ENCODE results near the gene IMMP2L.

Gene IMMP2L

GRCh38 chr7:110774071-110774470, 788.2 kb downstream of the IMMP2L start:
- Histone ChIP-seq H3K27ac (ENCODE audit: low read length) (no peak overlapping the region), H3K4me1 (ENCODE audit: control insufficient read depth in 1 of 2, insufficient read depth in 2 of 2, low read length in 2 of 2) (no peaks in the 10 kb centered on the region), H3K9me3 (ENCODE audit: control insufficient read depth in 1 of 2, low read length in 2 of 2) (no peaks in the 10 kb centered on the region), H3K27me3 (ENCODE audit: low read depth, low read length) (no peaks in the 10 kb centered on the region), H3K36me3 (ENCODE audit: control insufficient read depth in 1 of 2, insufficient read depth in 2 of 2, low read length in 2 of 2) (no peaks in the 10 kb centered on the region), H3K4me3 (ENCODE audit: low read depth in 1 of 2, low read length in 2 of 2) (no peak overlapping the region)

- H3K4me1 ChIP-seq (ENCODE audit: control insufficient read depth in 1 of 2, insufficient read depth in 2 of 2, low read length in 2 of 2), result no peaks in the 10 kb centered on the region
- H3K4me3 ChIP-seq (ENCODE audit: low read depth in 1 of 2, low read length in 2 of 2), result no peak overlapping the region
- no peak overlapping the region for H3K27ac ChIP-seq (ENCODE audit: low read length)
- no peaks in the 10 kb centered on the region for H3K9me3 ChIP-seq (ENCODE audit: control insufficient read depth in 1 of 2, low read length in 2 of 2)
- no peaks in the 10 kb centered on the region for H3K36me3 ChIP-seq (ENCODE audit: control insufficient read depth in 1 of 2, insufficient read depth in 2 of 2, low read length in 2 of 2)
- H3K27me3 ChIP-seq (ENCODE audit: low read depth, low read length), result no peaks in the 10 kb centered on the region
These were observed 789.7 kb downstream of the IMMP2L start for GRCh38 chr7:110772615-110773014.

- Histone ChIP-seq H3K4me1 (ENCODE audit: control insufficient read depth in 1 of 2, insufficient read depth in 2 of 2, low read length in 2 of 2) (no peaks in the 10 kb centered on the region), H3K36me3 (ENCODE audit: control insufficient read depth in 1 of 2, insufficient read depth in 2 of 2, low read length in 2 of 2) (no peaks in the 10 kb centered on the region), H3K9me3 (ENCODE audit: control insufficient read depth in 1 of 2, low read length in 2 of 2) (no peaks in the 10 kb centered on the region), H3K27me3 (ENCODE audit: low read depth, low read length) (no peaks in the 10 kb centered on the region), H3K27ac (ENCODE audit: low read length) (no peak overlapping the region), H3K4me3 (ENCODE audit: low read depth in 1 of 2, low read length in 2 of 2) (no peak overlapping the region)
These were observed 790.6 kb downstream of the IMMP2L start for GRCh38 chr7:110771717-110772116.

DNA sequence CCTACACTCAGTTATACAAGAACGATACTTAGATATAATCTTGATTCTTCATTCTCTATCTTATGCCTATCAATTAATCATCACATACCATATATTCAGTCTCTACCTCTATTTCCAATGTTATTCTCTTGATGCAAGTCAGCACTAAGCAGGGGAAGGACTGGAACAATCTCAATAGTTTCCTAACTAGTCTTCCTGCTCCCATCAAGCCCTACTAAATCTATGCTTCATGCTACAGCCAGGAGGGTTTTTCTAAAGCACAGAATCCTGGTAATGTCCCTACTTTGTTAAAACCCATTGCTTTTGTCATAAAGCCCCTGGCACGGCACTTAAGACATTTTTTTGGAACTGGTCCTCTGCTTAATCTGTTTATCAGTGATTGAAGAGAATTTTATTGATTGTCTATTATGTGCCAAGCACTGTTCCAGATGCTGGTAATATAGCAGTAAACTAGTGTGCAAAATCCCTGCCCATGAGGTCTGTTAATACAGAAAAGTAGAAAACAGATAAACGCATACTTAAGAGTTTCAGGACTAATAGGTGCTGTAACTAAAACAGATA, 794.7 kb downstream of the IMMP2L start:
- no peaks in the 10 kb centered on the region for H3K9me3 ChIP-seq (ENCODE audit: control insufficient read depth in 1 of 2, low read length in 2 of 2)
- H3K27me3 ChIP-seq (ENCODE audit: low read depth, low read length), result no peaks in the 10 kb centered on the region
- no peaks in the 10 kb centered on the region for H3K36me3 ChIP-seq (ENCODE audit: control insufficient read depth in 1 of 2, insufficient read depth in 2 of 2, low read length in 2 of 2)
- no peak overlapping the region for H3K4me3 ChIP-seq (ENCODE audit: low read depth in 1 of 2, low read length in 2 of 2)
- H3K27ac ChIP-seq (ENCODE audit: low read length), result no peak overlapping the region
- no peaks in the 10 kb centered on the region for H3K4me1 ChIP-seq (ENCODE audit: control insufficient read depth in 1 of 2, insufficient read depth in 2 of 2, low read length in 2 of 2)

DNA sequence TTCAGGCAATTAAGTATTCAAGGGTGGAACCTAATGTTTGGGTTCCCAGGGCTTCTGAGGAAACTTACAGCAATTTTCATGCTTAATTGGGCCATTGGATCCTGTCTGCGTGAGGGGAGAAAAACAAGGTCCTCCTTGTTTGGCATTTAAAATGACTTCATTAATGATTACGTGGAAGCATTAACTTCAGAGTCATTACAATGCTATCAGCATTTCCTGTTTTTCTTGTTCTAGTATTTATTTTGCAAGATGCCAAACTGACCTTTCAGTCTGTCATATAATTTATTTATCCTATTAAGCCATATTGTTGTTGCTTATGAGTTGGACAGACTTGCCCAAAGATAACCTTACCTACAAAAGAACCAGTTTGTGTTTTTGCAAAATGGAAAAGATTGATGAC, 795.4 kb downstream of the IMMP2L start:
- Histone ChIP-seq H3K4me1 (ENCODE audit: control insufficient read depth in 1 of 2, insufficient read depth in 2 of 2, low read length in 2 of 2) (no peaks in the 10 kb centered on the region), H3K36me3 (ENCODE audit: control insufficient read depth in 1 of 2, insufficient read depth in 2 of 2, low read length in 2 of 2) (no peaks in the 10 kb centered on the region), H3K9me3 (ENCODE audit: control insufficient read depth in 1 of 2, low read length in 2 of 2) (no peaks in the 10 kb centered on the region), H3K27ac (ENCODE audit: low read length) (no peak overlapping the region), H3K4me3 (ENCODE audit: low read depth in 1 of 2, low read length in 2 of 2) (no peak overlapping the region), H3K27me3 (ENCODE audit: low read depth, low read length) (no peaks in the 10 kb centered on the region)

- Histone ChIP-seq H3K27ac (ENCODE audit: low read length) (no peak overlapping the region), H3K36me3 (ENCODE audit: control insufficient read depth in 1 of 2, insufficient read depth in 2 of 2, low read length in 2 of 2) (no peaks in the 10 kb centered on the region), H3K27me3 (ENCODE audit: low read depth, low read length) (no peaks in the 10 kb centered on the region), H3K4me3 (ENCODE audit: low read depth in 1 of 2, low read length in 2 of 2) (no peak overlapping the region), H3K9me3 (ENCODE audit: control insufficient read depth in 1 of 2, low read length in 2 of 2) (no peaks in the 10 kb centered on the region), H3K4me1 (ENCODE audit: control insufficient read depth in 1 of 2, insufficient read depth in 2 of 2, low read length in 2 of 2) (no peaks in the 10 kb centered on the region)
These were observed 797.4 kb downstream of the IMMP2L start for GRCh38 chr7:110764852-110765251.

- Histone ChIP-seq H3K27me3 (ENCODE audit: low read depth, low read length) (no peaks in the 10 kb centered on the region), H3K4me3 (ENCODE audit: low read depth in 1 of 2, low read length in 2 of 2) (no peak overlapping the region), H3K36me3 (ENCODE audit: control insufficient read depth in 1 of 2, insufficient read depth in 2 of 2, low read length in 2 of 2) (no peaks in the 10 kb centered on the region), H3K4me1 (ENCODE audit: control insufficient read depth in 1 of 2, insufficient read depth in 2 of 2, low read length in 2 of 2) (no peaks in the 10 kb centered on the region), H3K9me3 (ENCODE audit: control insufficient read depth in 1 of 2, low read length in 2 of 2) (no peaks in the 10 kb centered on the region), H3K27ac (ENCODE audit: low read length) (no peak overlapping the region)
These were observed 799.6 kb downstream of the IMMP2L start for GRCh38 chr7:110762546-110763225.

GRCh38 chr7:110760341-110760740, 802.0 kb downstream of the IMMP2L start:
- Histone ChIP-seq H3K4me3 (ENCODE audit: low read depth in 1 of 2, low read length in 2 of 2) (no peak overlapping the region), H3K27me3 (ENCODE audit: low read depth, low read length) (no peaks in the 10 kb centered on the region), H3K36me3 (ENCODE audit: control insufficient read depth in 1 of 2, insufficient read depth in 2 of 2, low read length in 2 of 2) (no peaks in the 10 kb centered on the region), H3K4me1 (ENCODE audit: control insufficient read depth in 1 of 2, insufficient read depth in 2 of 2, low read length in 2 of 2) (no peaks in the 10 kb centered on the region), H3K27ac (ENCODE audit: low read length) (no peak overlapping the region), H3K9me3 (ENCODE audit: control insufficient read depth in 1 of 2, low read length in 2 of 2) (no peaks in the 10 kb centered on the region)

- H3K36me3 ChIP-seq (ENCODE audit: control insufficient read depth in 1 of 2, insufficient read depth in 2 of 2, low read length in 2 of 2), result no peaks in the 10 kb centered on the region
- no peak overlapping the region for H3K27ac ChIP-seq (ENCODE audit: low read length)
- H3K4me1 ChIP-seq (ENCODE audit: control insufficient read depth in 1 of 2, insufficient read depth in 2 of 2, low read length in 2 of 2), result no peaks in the 10 kb centered on the region
- no peaks in the 10 kb centered on the region for H3K9me3 ChIP-seq (ENCODE audit: control insufficient read depth in 1 of 2, low read length in 2 of 2)
- H3K27me3 ChIP-seq (ENCODE audit: low read depth, low read length), result no peaks in the 10 kb centered on the region
- no peak overlapping the region for H3K4me3 ChIP-seq (ENCODE audit: low read depth in 1 of 2, low read length in 2 of 2)
These were observed 803.2 kb downstream of the IMMP2L start for GRCh38 chr7:110759069-110759468.

DNA sequence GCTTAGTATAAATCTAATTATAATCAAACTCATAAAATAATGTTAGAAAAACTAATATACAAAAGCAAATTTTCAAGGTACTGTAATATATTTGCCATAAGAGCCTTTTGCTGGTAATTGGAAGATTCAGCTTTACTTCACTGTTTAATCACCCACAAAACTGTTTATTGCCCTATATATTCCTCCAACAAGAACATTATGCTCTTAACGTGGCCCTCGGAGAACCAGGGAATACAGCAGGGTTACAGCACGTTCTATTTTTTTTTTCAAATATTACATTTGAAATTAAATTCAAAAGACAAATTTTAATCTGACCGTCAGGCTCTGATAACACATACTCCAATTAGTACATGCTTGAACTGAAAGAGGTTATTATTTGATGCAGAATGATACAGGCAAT, 807.6 kb downstream of the IMMP2L start:
- H3K4me3 ChIP-seq (ENCODE audit: low read depth in 1 of 2, low read length in 2 of 2), result no peak overlapping the region
- no peak overlapping the region for H3K27ac ChIP-seq (ENCODE audit: low read length)
- H3K27me3 ChIP-seq (ENCODE audit: low read depth, low read length), result no peaks in the 10 kb centered on the region
- no peaks in the 10 kb centered on the region for H3K9me3 ChIP-seq (ENCODE audit: control insufficient read depth in 1 of 2, low read length in 2 of 2)
- H3K4me1 ChIP-seq (ENCODE audit: control insufficient read depth in 1 of 2, insufficient read depth in 2 of 2, low read length in 2 of 2), result no peaks in the 10 kb centered on the region
- no peaks in the 10 kb centered on the region for H3K36me3 ChIP-seq (ENCODE audit: control insufficient read depth in 1 of 2, insufficient read depth in 2 of 2, low read length in 2 of 2)

- no peak overlapping the region for H3K4me3 ChIP-seq (ENCODE audit: low read depth in 1 of 2, low read length in 2 of 2)
- no peak overlapping the region for H3K27ac ChIP-seq (ENCODE audit: low read length)
- no peaks in the 10 kb centered on the region for H3K27me3 ChIP-seq (ENCODE audit: low read depth, low read length)
- peaks cover 0 to 3% of the 10 kb centered on the region in 2 donors for H3K9me3 ChIP-seq (ENCODE audit: control insufficient read depth in 1 of 2, low read length in 2 of 2)
- H3K36me3 ChIP-seq (ENCODE audit: control insufficient read depth in 1 of 2, insufficient read depth in 2 of 2, low read length in 2 of 2), result no peaks in the 10 kb centered on the region
- no peaks in the 10 kb centered on the region for H3K4me1 ChIP-seq (ENCODE audit: control insufficient read depth in 1 of 2, insufficient read depth in 2 of 2, low read length in 2 of 2)
These were observed 811.2 kb downstream of the IMMP2L start for GRCh38 chr7:110750931-110751605.

Measured in muscle layer of duodenum (tissue), 2 donors.